Stromal cell of bone marrow (primary cell): Measurements from ENCODE around the gene RRAD.
A peak's percentile ranks its signal among the peaks of the same experiment; 100 is the strongest.
"Not testable (repeated sequence)": the region's sequence is repeated elsewhere in the genome, so short reads cannot be mapped to it uniquely, and the experiment has no call there.

Source experiments
- DNase-seq: peaks from one replicate; pipeline ENCODE4 v3.0.0-alpha.2; 2012; ENCODE audit warnings: low read depth

Gene RRAD

GRCh38 chr16:66925322-66925840 is at the start of gene RRAD:
TSS of gene RRAD (minus strand) at chr16:66925535. CDS start at chr16:66925179, 356 bp downstream.
- no peak for DNase-seq

GRCh38 chr16:66974932-66975246 is 49.6 kb upstream of the RRAD start:
- not testable (repeated sequence) for DNase-seq

- not testable (repeated sequence) for DNase-seq
Measured at GRCh38 chr16:66974156-66974931, 49.0 kb upstream of the RRAD start.

- DNase-seq = no peak
Measured at GRCh38 chr16:66973716-66974115, 48.4 kb upstream of the RRAD start.

- DNase-seq = no peak
Measured at GRCh38 chr16:66972983-66973382, 47.6 kb upstream of the RRAD start.

GRCh38 chr16:66970775-66971720 is 45.7 kb upstream of the RRAD start:
- DNase-seq = no peak

GRCh38 chr16:66968847-66969246 is 43.5 kb upstream of the RRAD start:
- no peak for DNase-seq

GRCh38 chr16:66964049-66964448 is 38.7 kb upstream of the RRAD start:
- no peak for DNase-seq

GRCh38 chr16:66961914-66962313 is 36.6 kb upstream of the RRAD start:
- DNase-seq = no peak

GRCh38 chr16:66961065-66961744 is 35.9 kb upstream of the RRAD start, which contains the start of gene CES3:
TSS of gene CES3 (plus strand) at chr16:66961266. CDS start at chr16:66961308, 42 bp downstream.
- peak; percentile 25 for DNase-seq

- no peak for DNase-seq
Measured at GRCh38 chr16:66960270-66960669, 34.9 kb upstream of the RRAD start.

GRCh38 chr16:66959704-66960161 is 34.4 kb upstream of the RRAD start:
- no peak for DNase-seq

- no peak for DNase-seq
Measured at GRCh38 chr16:66958857-66959703, 33.7 kb upstream of the RRAD start.

GRCh38 chr16:66956154-66956457 is 30.8 kb upstream of the RRAD start:
- not testable (repeated sequence) for DNase-seq

- not testable (repeated sequence) for DNase-seq
Measured at GRCh38 chr16:66955363-66956153, 30.2 kb upstream of the RRAD start.

GRCh38 chr16:66954097-66954659 is 28.8 kb upstream of the RRAD start:
- DNase-seq = peak; percentile 59

GRCh38 chr16:66953462-66954096 is 28.2 kb upstream of the RRAD start:
- no peak for DNase-seq

GRCh38 chr16:66952430-66953110 is 27.2 kb upstream of the RRAD start:
- no peak for DNase-seq
